IMR-90 (cell line): Measurements from ENCODE around the gene VGLL2. TPM values are rescaled to one million over a fixed set of nuclear protein-coding genes. Genes with fewer than 3 reads are reported as not detected.

Experiments
- ATAC-seq: fragments of 200-7000 bp; cut with Tn5 transposase; 2 replicates; pipeline ENCODE4 v1.9.1; 2020; ENCODE audit warnings: low read depth, mild to moderate bottlenecking, moderate library complexity
- BruUV-seq: library from RNA; stranded (reverse); fragments of 400-500 nt; replicated peaks from 2 replicates; lab custom pipeline; 2021; lab: Mats Ljungman, UMichigan
- CTCF ChIA-PET: fragments of 300-600 bp; formaldehyde crosslinking; extraction: SDS; loops from one replicate; lab custom pipeline; 2021; ENCODE audit warnings: antibody characterized with exemption; lab: Yijun Ruan, JAX
- POLR2A ChIA-PET: fragments of 300-600 bp; sonication (Branson Sonifier 250); formaldehyde crosslinking; loops from one replicate; lab custom pipeline; 2022; ENCODE audit warnings: antibody characterized with exemption; ENCODE audit not compliant: unreplicated experiment; lab: Charles Lee
- DNase-seq: peaks from one replicate; pipeline ENCODE4 v3.0.0; 2013
- H2AFZ ChIP-seq: replicated peaks from 2 replicates; pipeline ENCODE3; 2013; ENCODE audit warnings: low read length, mild to moderate bottlenecking; ENCODE audit not compliant: poor library complexity
- H2AK5ac ChIP-seq: 2 replicates; pipeline ENCODE4 v1.6.1; 2013; ENCODE audit warnings: low read depth, low read length, inconsistent platforms
- H2AK9ac ChIP-seq: replicated peaks from 2 replicates; pipeline ENCODE3; 2013; ENCODE audit warnings: mild to moderate bottlenecking, low read depth, low read length, moderate library complexity; ENCODE audit not compliant: poor library complexity
- H2BK120ac ChIP-seq: 2 replicates; pipeline ENCODE4 v1.6.1; 2013; ENCODE audit warnings: low read depth, low read length, inconsistent platforms
- H2BK15ac ChIP-seq: 3 replicates; pipeline ENCODE4 v1.6.1; 2013; ENCODE audit warnings: low read depth, low read length, inconsistent platforms
- H2BK20ac ChIP-seq: 2 replicates; pipeline ENCODE4 v1.6.1; 2013; ENCODE audit warnings: low read depth, mild to moderate bottlenecking, inconsistent platforms, low read length, moderate library complexity
- H2BK5ac ChIP-seq: 2 replicates; pipeline ENCODE4 v1.6.1; 2013; ENCODE audit warnings: mild to moderate bottlenecking, low read depth, low read length, inconsistent platforms; ENCODE audit not compliant: poor library complexity, severe bottlenecking
- H3K14ac ChIP-seq: replicated peaks from 2 replicates; pipeline ENCODE4 v1.6.1; 2013; ENCODE audit warnings: low read depth, low read length, inconsistent platforms
- H3K18ac ChIP-seq: 2 replicates; pipeline ENCODE4 v1.6.1; 2013; ENCODE audit warnings: low read depth, low read length, control low read depth
- H3K23ac ChIP-seq: 2 replicates; pipeline ENCODE4 v1.6.1; 2013; ENCODE audit warnings: low read depth, low read length, inconsistent platforms
- H3K27ac ChIP-seq: 2 replicates; pipeline ENCODE4 v1.5.1; 2013; ENCODE audit warnings: mild to moderate bottlenecking, control low read depth, low read length; ENCODE audit not compliant: insufficient read depth
- H3K27me3 ChIP-seq: 2 replicates; pipeline ENCODE4 v1.6.1; 2013; ENCODE audit warnings: low read length; ENCODE audit not compliant: control insufficient read depth, insufficient read depth
- H3K36me3 ChIP-seq: 2 replicates; pipeline ENCODE4 v1.6.1; 2013; ENCODE audit warnings: low read length, mixed read lengths; ENCODE audit not compliant: control insufficient read depth, insufficient read depth
- H3K4ac ChIP-seq: 2 replicates; pipeline ENCODE4 v1.6.1; 2013; ENCODE audit warnings: low read depth, low read length, inconsistent platforms
- H3K4me1 ChIP-seq: 2 replicates; pipeline ENCODE4 v1.6.1; 2013; ENCODE audit warnings: low read length, mixed read lengths; ENCODE audit not compliant: control insufficient read depth, insufficient read depth
- H3K4me2 ChIP-seq: 2 replicates; pipeline ENCODE4 v1.6.1; 2013; ENCODE audit warnings: low read depth, mild to moderate bottlenecking, control low read depth, low read length, moderate library complexity
- H3K4me3 ChIP-seq: 2 replicates; pipeline ENCODE4 v1.5.1; 2013; ENCODE audit warnings: low read depth, mild to moderate bottlenecking, control low read depth, low read length, moderate library complexity; ENCODE audit not compliant: insufficient read depth
- H3K56ac ChIP-seq: 2 replicates; pipeline ENCODE4 v1.6.1; 2013; ENCODE audit warnings: low read length, inconsistent platforms; ENCODE audit not compliant: insufficient read depth; ENCODE audit errors: extremely low read depth
- H3K79me1 ChIP-seq, 2 experiments: 2 replicates each; pipeline ENCODE4 v1.6.1; 2013; ENCODE audit warnings: low read length in 2 of 2, inconsistent platforms in 1 of 2, low read depth in 1 of 2
- H3K9ac ChIP-seq: 2 replicates; pipeline ENCODE4 v1.6.1; 2013; ENCODE audit warnings: low read depth, low read length, control low read depth
- H3K9me1 ChIP-seq: 2 replicates; pipeline ENCODE4 v1.6.1; 2013; ENCODE audit warnings: low read length, inconsistent platforms; ENCODE audit not compliant: insufficient read depth
- H3K9me3 ChIP-seq: 2 replicates; pipeline ENCODE4 v1.6.1; 2013; ENCODE audit warnings: low read length; ENCODE audit not compliant: control insufficient read depth, insufficient read depth
- H4K20me1 ChIP-seq: 2 replicates; pipeline ENCODE4 v1.6.1; 2013; ENCODE audit warnings: low read length, inconsistent platforms; ENCODE audit not compliant: insufficient read depth
- H4K5ac ChIP-seq: 2 replicates; pipeline ENCODE4 v1.6.1; 2013; ENCODE audit warnings: mild to moderate bottlenecking, low read depth, low read length, control low read depth
- H4K8ac ChIP-seq, 2 experiments: 2 replicates each; pipeline ENCODE4 v1.6.1; 2013; ENCODE audit warnings: low read depth in 2 of 2, low read length in 2 of 2, control low read depth in 1 of 2, inconsistent platforms in 1 of 2
- H4K91ac ChIP-seq: 2 replicates; pipeline ENCODE4 v1.6.1; 2013; ENCODE audit warnings: low read depth, low read length, inconsistent platforms; ENCODE audit not compliant: insufficient read depth
- BHLHE40 ChIP-seq: fragments of 150-350 bp; IDR thresholded peaks from 2 replicates; pipeline ENCODE4 v1.6.1; 2016; ENCODE audit warnings: mild to moderate bottlenecking, low read depth, low read length
- CHD1 ChIP-seq: IDR thresholded peaks from 2 replicates; pipeline ENCODE4 v1.6.1; 2012; ENCODE audit warnings: low read depth, low read length, improper control_type of control experiment
- CTCF ChIP-seq: conservative IDR thresholded peaks from 2 replicates; pipeline ENCODE4 v1.5.1; 2012; ENCODE audit warnings: mild to moderate bottlenecking, low read depth, low read length, improper control_type of control experiment
- MAFK ChIP-seq: IDR thresholded peaks from 2 replicates; pipeline ENCODE4 v1.6.1; 2012; ENCODE audit warnings: low read depth, low read length, improper control_type of control experiment
- MAZ ChIP-seq: IDR thresholded peaks from 2 replicates; pipeline ENCODE4 v1.6.1; 2012; ENCODE audit warnings: low read depth, mild to moderate bottlenecking, low read length, improper control_type of control experiment, moderate library complexity, borderline replicate concordance
- MXI1 ChIP-seq: IDR thresholded peaks from 2 replicates; pipeline ENCODE4 v1.6.1; 2012; ENCODE audit warnings: low read depth, mild to moderate bottlenecking, low read length, moderate library complexity, borderline replicate concordance
- NFE2L2 ChIP-seq: fragments of 150-350 bp; IDR thresholded peaks from 2 replicates; pipeline ENCODE4 v1.6.1; 2016; ENCODE audit warnings: low read depth, mild to moderate bottlenecking, low read length
- RAD21 ChIP-seq: IDR thresholded peaks from 2 replicates; pipeline ENCODE4 v1.6.1; 2012; ENCODE audit warnings: low read length, improper control_type of control experiment
- RCOR1 ChIP-seq: IDR thresholded peaks from 2 replicates; pipeline ENCODE4 v1.6.1; 2012; ENCODE audit warnings: mild to moderate bottlenecking, low read length, improper control_type of control experiment; ENCODE audit not compliant: insufficient replicate concordance
- RFX5 ChIP-seq: IDR thresholded peaks from 2 replicates; pipeline ENCODE4 v1.8.0; 2012; ENCODE audit warnings: low read depth, mild to moderate bottlenecking, low read length, moderate library complexity
- SMC3 ChIP-seq: fragments of 150-350 bp; IDR thresholded peaks from 2 replicates; pipeline ENCODE4 v1.6.1; 2016; ENCODE audit warnings: low read depth, mild to moderate bottlenecking, antibody characterized with exemption, low read length, moderate library complexity
- USF2 ChIP-seq: fragments of 150-350 bp; IDR thresholded peaks from 2 replicates; pipeline ENCODE4 v1.6.1; 2017; ENCODE audit warnings: mild to moderate bottlenecking, antibody characterized with exemption, low read length, low read depth
- WGBS, 2 experiments: methylation state at CpG; one replicate each; pipeline versions ENCODE4 v1.1.5 to v1.1.7; 2013; ENCODE audit warnings: missing lambda C conversion rate in 2 of 2; ENCODE audit not compliant: insufficient read length in 1 of 2; ENCODE audit errors: extremely low coverage in 2 of 2; 5-methylcytosine and 5-hydroxymethylcytosine counted together
- dilution Hi-C: fragments of 300-500 bp; cut with HindIII; formaldehyde crosslinking; loops from one replicate; pipeline ENCODE4 v1.14.3; 2018; ENCODE audit warnings: low sequenced_read_pairs; ENCODE audit not compliant: unreplicated experiment
- in situ Hi-C: fragments of 300-500 bp; cut with MboI; formaldehyde crosslinking; loops from 3 replicates; pipeline ENCODE4 v1.14.3; 2019; ENCODE audit warnings: low sequenced_read_pairs, inconsistent platforms, mixed read lengths
- intact Hi-C: fragments of 100-400 bp; cut with micrococcal nuclease; formaldehyde crosslinking; loops from 2 replicates; pipeline ENCODE4 v1.10.0; 2022
- polyA plus RNA-seq, 3 experiments: library from polyadenylated mRNA; depleted of rRNA; stranded (reverse); fragments of >200 nt; gene quantifications; 2 replicates each; pipeline ENCODE4 v1.2.3, GENCODE V29; 2012; ENCODE audit warnings: low replicate concordance in 1 of 3
- total RNA-seq: library from RNA; depleted of rRNA; stranded (reverse); fragments of >200 nt; gene quantifications from 2 replicates; pipeline ENCODE4 v1.2.3, GENCODE V29; 2012

The VGLL2 gene
- total and polyA plus RNA-seq, 2 of the 4 experiments (the other 2 are of a cell fraction): not detected

GRCh38 chr6:117306227-117306790 is 41.0 kb downstream of the VGLL2 start:
- Histone ChIP-seq H2BK5ac (no peak overlapping the region), H3K36me3 (no peaks in the 10 kb centered on the region), H3K4me1 (no peaks in the 10 kb centered on the region), H2AK9ac (no peak overlapping the region), H3K4me2 (no peak overlapping the region), H3K27me3 (no peaks in the 10 kb centered on the region), H3K4ac (no peak overlapping the region), H3K9me1 (no peaks in the 10 kb centered on the region), H2AK5ac (no peak overlapping the region), H2AFZ (no peak overlapping the region), H2BK15ac (no peak overlapping the region), H3K4me3 (no peak overlapping the region), H3K56ac (no peak overlapping the region), H3K9me3 (no peaks in the 10 kb centered on the region), H4K20me1 (no peaks in the 10 kb centered on the region), H4K91ac (no peak overlapping the region), H3K23ac (no peak overlapping the region), H4K8ac (no peak overlapping the region), H2BK20ac (no peak overlapping the region), H3K14ac (no peak overlapping the region), H3K79me1 (no peaks in the 10 kb centered on the region), H2BK120ac (no peak overlapping the region), H4K5ac (no peak overlapping the region), H3K27ac (no peak overlapping the region), H3K9ac (no peak overlapping the region), H3K18ac (no peak overlapping the region)
- dilution Hi-C loops: no loop called here
- DNase-seq (no peak), ATAC-seq (no peak)
- intact Hi-C loops: no loop called here
- no peak for TF ChIP-seq CHD1
- TF ChIP-seq MAZ: no peak
- no peak for TF ChIP-seq USF2
- no peak for TF ChIP-seq MXI1
- no peak for TF ChIP-seq MAFK
- no peak for TF ChIP-seq CTCF
- TF ChIP-seq RCOR1: no peak
- no peak for TF ChIP-seq NFE2L2
- TF ChIP-seq BHLHE40: no peak
- no peak for TF ChIP-seq RFX5
- no peak for TF ChIP-seq SMC3
- no peak for TF ChIP-seq RAD21
- in situ Hi-C loops: no loop called here
- no TSS peak for BruUV-seq
- CTCF ChIA-PET: no interaction called here
- no CpG with 5 or more reads among the region's 3 CpGs for WGBS, 2 experiments
- POLR2A ChIA-PET: no interaction called here
